CD4-positive, alpha-beta T cell treated with Interleukin-2 at 100 ng/mL for 4 hours (primary cell): ENCODE measurements around the gene PRKD3.
"Not testable (repeated sequence)": the region's sequence is repeated elsewhere in the genome, so short reads cannot be mapped to it uniquely, and the experiment has no call there.

Source experiments
- DNase-seq: peaks from one replicate; pipeline ENCODE4 v3.0.0-alpha.2; 2020; ENCODE audit warnings: low spot score

Gene PRKD3

GRCh38 chr2:37316181-37316580, 8.5 kb downstream of the PRKD3 start:
- no peak for DNase-seq

DNA sequence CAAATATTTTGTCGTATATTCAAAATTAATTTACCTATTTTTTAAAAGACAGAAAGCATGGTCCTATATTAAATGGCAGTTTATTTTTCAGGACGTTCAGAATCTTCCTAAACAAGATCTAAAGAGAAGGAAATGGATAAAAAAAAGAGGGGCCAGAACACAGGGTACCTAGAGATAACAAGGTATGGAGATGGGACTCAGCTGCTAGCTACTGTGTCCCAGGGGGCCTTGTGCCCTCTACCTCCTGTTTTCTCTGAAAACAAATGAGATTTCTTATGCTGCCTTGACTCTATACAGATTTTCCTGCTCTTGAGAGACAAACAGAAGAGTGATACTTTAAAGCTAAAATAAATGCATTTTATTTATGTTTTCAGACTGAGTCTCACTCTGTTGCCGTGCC, 9.3 kb downstream of the PRKD3 start:
- no peak for DNase-seq

DNA sequence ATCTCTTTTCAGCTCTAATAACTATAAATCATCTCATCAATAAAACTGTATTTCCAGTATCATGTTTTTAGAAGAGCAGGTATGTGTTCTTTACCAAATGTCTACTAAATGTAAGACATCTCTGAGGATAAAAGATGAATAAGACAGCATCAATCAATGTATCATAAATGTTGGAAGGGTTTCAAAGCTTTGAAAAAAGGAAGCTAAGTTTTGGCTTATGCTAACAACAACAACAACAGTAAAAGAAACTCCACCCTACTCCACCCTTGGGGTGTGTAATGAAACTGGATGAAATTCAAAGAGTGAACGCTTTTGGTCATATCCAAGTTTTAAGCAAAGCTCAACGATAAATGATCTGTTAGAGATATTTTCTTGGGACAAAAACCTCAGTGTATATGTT, 17.1 kb downstream of the PRKD3 start:
- DNase-seq, result no peak

- no peak for DNase-seq
These were observed 18.6 kb downstream of the PRKD3 start for GRCh38 chr2:37306024-37306423.

GRCh38 chr2:37302701-37303252, 21.9 kb downstream of the PRKD3 start:
- no peak for DNase-seq

GRCh38 chr2:37301408-37301807, 23.2 kb downstream of the PRKD3 start:
- no peak for DNase-seq

DNA sequence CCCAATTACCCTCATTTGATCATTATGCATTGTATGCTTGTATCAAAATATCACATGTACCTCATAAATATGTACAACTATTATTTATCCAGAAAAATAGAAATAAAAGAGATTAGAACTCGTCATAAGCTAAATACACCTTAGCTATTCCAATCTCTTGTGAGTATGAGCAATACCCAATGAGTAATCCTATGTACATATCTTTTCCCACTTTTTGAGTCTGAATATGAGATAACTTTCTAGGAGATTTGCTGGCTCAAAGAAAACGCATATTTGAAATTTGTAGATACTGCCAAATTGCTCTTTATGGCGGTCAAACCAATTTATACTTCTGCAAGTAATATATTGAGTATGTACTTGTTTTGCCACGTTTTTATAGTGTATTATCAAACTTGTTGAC, 24.1 kb downstream of the PRKD3 start:
- no peak for DNase-seq

DNA sequence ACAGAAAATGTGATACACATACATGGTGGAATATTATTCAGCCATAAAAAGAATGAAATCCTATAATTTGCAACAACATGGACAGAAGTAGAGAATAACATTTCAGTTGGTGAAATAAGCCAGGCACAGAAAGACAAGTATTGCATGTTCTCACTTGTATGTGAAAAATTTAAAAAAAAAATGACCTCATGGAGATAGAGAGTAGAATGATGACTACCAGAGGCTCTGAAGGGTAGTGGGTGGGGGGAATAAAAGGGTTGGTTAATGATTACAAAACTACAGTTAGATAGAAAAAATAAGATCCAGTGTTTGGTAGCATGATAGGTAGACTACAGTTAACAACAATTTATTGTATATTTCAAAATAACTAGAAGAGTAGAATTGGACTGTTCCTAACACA, 24.5 kb downstream of the PRKD3 start:
- DNase-seq, result no peak

- DNase-seq, result no peak
These were observed 27.0 kb downstream of the PRKD3 start for GRCh38 chr2:37297632-37298031.

DNA sequence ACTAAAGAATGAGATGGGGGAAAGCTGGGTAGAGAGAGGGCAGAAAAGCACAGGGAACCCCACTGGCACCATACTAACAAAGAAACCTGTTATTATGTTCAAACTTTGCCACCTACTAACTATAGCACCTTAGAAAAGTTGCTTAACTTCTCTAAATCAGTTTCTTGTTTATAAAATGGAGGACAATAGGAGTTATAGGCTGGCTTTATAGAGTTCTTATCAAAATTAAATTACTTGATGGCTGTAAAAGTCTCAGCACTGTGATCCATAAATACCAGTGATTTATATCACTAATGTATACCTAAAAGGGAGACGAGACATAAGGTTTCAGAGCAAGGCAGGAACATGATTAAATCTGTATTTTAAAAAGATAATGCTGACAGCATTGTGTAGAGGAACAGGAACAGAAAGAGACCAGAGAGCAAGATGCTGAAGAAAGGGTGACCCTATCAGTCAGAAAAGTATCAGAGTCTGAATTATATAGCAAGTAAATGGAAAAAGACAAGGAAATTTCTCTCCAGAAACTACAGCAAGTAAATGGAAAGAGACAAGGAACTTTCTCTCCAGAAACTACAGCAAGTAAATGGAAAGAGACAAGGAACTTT, 29.1 kb downstream of the PRKD3 start:
- no peak for DNase-seq

DNA sequence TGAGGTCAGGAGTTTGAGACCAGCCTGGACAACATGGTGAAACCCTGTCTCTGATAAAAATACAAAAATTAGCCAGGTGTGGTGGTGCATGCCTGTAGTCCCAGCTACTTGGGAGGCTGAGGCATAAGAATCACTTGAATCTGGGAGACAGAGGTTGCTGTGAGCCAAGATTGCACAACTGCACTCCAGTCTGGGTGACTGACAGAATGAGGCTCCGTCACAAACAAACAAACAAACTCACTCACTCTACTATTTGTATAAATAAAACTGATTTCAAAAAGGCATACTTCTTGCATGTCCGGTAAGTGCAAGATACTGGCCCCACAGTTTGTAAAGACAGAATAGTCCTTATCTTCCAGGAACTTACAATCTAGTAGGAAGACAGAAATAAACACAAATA, 29.8 kb downstream of the PRKD3 start:
- not testable (repeated sequence) for DNase-seq

GRCh38 chr2:37291680-37292079, 33.0 kb downstream of the PRKD3 start:
- no peak for DNase-seq

DNA sequence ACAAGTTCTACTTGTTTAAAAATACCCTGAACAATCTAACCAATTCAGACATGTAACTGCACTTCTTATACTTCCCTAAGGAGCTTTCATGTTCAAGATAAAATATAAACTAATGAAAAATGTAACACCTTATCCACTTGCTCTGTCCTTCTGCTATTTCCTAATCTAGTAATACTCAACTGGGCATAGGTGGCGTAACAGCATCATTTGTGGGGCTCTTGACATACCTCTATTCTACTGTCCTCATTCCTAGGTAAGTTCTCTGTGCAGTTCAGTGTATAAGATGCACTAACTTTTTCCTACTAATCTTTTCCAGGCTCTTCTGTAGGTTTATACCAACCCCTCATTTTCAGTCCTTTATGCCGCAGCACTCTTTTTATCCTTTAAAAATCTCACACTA, 36.7 kb downstream of the PRKD3 start:
- DNase-seq, result peak; percentile 12

DNA sequence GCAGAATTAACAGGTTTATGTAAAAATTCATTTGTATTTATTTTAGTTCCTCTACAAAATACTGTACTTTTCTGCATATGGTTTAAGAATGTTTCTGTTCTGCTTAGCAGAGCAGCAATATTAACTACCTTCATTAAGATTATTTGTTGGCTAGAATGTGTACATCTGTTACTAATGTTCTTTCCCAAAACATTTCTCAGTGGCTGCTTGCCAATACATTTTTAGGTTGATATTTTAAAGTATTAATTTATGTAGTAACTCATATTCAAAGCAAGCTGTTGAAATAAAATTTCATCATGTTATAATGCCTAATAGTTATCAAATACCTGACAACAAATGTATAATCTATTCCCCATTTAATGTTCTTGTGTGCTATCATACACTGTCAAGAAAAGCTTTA, 40.3 kb downstream of the PRKD3 start:
- no peak for DNase-seq

DNA sequence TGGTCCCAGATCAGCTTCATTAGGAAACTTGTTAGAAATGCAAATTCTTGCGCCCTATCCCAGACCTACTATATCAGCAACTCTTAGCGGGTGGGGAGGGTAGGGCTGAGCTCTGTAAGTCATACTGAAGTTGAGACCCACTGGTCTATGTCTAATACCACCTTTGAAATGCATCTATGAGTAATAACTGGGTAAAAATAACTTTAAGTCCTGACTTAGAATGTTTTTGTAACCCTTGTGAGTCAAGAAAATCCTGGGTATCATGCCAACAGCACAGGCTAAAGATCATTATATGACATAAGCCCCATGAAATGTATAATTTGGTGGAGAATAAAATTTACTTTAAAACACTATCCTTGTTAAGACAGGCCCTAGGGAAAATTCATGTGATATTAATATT, 41.4 kb downstream of the PRKD3 start:
- DNase-seq, result no peak

DNA sequence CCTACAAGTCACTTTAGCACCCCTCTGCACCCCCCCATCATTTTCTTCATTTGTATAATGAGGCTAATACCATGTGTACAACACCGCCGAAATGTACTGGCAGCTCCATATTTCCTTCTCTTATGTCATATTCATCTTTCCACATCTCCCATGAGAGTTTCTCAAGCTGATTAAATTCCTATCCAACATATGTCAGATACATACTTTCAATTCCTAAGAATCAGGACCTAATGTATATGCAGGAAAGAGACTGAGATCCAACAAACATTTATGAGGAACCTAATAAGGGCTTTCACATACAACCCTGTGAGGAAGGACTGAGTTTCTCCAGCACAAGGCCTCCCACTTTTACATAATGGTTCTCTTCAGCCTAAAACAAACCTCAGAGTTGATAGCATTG, 41.9 kb downstream of the PRKD3 start:
- no peak for DNase-seq

DNA sequence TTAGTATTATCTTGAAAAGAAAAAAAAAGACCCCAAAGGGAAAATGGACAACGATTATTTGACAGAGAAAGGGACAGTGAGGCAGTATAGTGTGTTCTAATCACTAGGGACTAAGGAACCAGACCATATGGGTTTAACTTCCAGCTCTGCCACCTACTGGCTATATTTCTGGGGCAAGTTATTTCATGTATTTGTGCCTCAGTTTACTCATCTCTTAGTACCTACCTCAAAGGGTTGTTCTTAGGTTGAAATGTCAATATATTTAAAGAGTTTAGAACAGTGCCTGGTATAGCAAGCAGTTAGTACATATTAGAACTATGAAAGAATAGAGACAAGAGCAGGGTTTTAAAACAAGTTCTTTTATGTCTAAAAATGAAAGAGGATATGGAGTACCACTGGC, 42.7 kb downstream of the PRKD3 start:
- no peak for DNase-seq

GRCh38 chr2:37276291-37276690, 48.3 kb downstream of the PRKD3 start:
- no peak for DNase-seq
